Measurements from ENCODE around the gene PLEKHH1.

Gene PLEKHH1

GRCh38 chr14:67524634-67524963, 8.5 kb upstream of the PLEKHH1 start:
- no peaks in the 10 kb centered on the region for H3K36me3 ChIP-seq (ENCODE audit: control insufficient read depth, insufficient read depth, low read length)
- H3K27me3 ChIP-seq (ENCODE audit: control insufficient read depth, insufficient read depth, low read length) = no peaks in the 10 kb centered on the region
- no peak overlapping the region for H3K4me3 ChIP-seq (ENCODE audit: low read length)
- H3K4me1 ChIP-seq (ENCODE audit: control insufficient read depth, insufficient read depth, low read length) = peaks cover 6% of the 10 kb centered on the region
- H3K9ac ChIP-seq (ENCODE audit: low read length) = no peak overlapping the region
- no peaks in the 10 kb centered on the region for H3K9me3 ChIP-seq (ENCODE audit: control insufficient read depth, low read length)

GRCh38 chr14:67525389-67525788, 7.7 kb upstream of the PLEKHH1 start:
- H3K4me3 ChIP-seq (ENCODE audit: low read length) = no peak overlapping the region
- H3K36me3 ChIP-seq (ENCODE audit: control insufficient read depth, insufficient read depth, low read length) = no peaks in the 10 kb centered on the region
- no peaks in the 10 kb centered on the region for H3K9me3 ChIP-seq (ENCODE audit: control insufficient read depth, low read length)
- no peaks in the 10 kb centered on the region for H3K27me3 ChIP-seq (ENCODE audit: control insufficient read depth, insufficient read depth, low read length)
- H3K4me1 ChIP-seq (ENCODE audit: control insufficient read depth, insufficient read depth, low read length) = peaks cover 6% of the 10 kb centered on the region
- H3K9ac ChIP-seq (ENCODE audit: low read length) = no peak overlapping the region

GRCh38 chr14:67526181-67526580, 6.9 kb upstream of the PLEKHH1 start:
- no peaks in the 10 kb centered on the region for H3K36me3 ChIP-seq (ENCODE audit: control insufficient read depth, insufficient read depth, low read length)
- no peaks in the 10 kb centered on the region for H3K27me3 ChIP-seq (ENCODE audit: control insufficient read depth, insufficient read depth, low read length)
- H3K4me3 ChIP-seq (ENCODE audit: low read length) = no peak overlapping the region
- peaks cover 6% of the 10 kb centered on the region for H3K4me1 ChIP-seq (ENCODE audit: control insufficient read depth, insufficient read depth, low read length)
- no peak overlapping the region for H3K9ac ChIP-seq (ENCODE audit: low read length)
- no peaks in the 10 kb centered on the region for H3K9me3 ChIP-seq (ENCODE audit: control insufficient read depth, low read length)

GRCh38 chr14:67526676-67527459, 6.2 kb upstream of the PLEKHH1 start:
- Histone ChIP-seq H3K9ac (ENCODE audit: low read length) (no peak overlapping the region), H3K27me3 (ENCODE audit: control insufficient read depth, insufficient read depth, low read length) (no peaks in the 10 kb centered on the region), H3K36me3 (ENCODE audit: control insufficient read depth, insufficient read depth, low read length) (no peaks in the 10 kb centered on the region), H3K4me1 (ENCODE audit: control insufficient read depth, insufficient read depth, low read length) (peaks cover 6% of the 10 kb centered on the region), H3K4me3 (ENCODE audit: low read length) (no peak overlapping the region), H3K9me3 (ENCODE audit: control insufficient read depth, low read length) (no peaks in the 10 kb centered on the region)

GRCh38 chr14:67527756-67528155, 5.3 kb upstream of the PLEKHH1 start:
- H3K27me3 ChIP-seq (ENCODE audit: control insufficient read depth, insufficient read depth, low read length) = no peaks in the 10 kb centered on the region
- no peak overlapping the region for H3K9ac ChIP-seq (ENCODE audit: low read length)
- peaks cover 12% of the 10 kb centered on the region for H3K4me1 ChIP-seq (ENCODE audit: control insufficient read depth, insufficient read depth, low read length)
- no peak overlapping the region for H3K4me3 ChIP-seq (ENCODE audit: low read length)
- H3K9me3 ChIP-seq (ENCODE audit: control insufficient read depth, low read length) = no peaks in the 10 kb centered on the region
- no peaks in the 10 kb centered on the region for H3K36me3 ChIP-seq (ENCODE audit: control insufficient read depth, insufficient read depth, low read length)

- Histone ChIP-seq H3K9me3 (ENCODE audit: control insufficient read depth, low read length) (no peaks in the 10 kb centered on the region), H3K27me3 (ENCODE audit: control insufficient read depth, insufficient read depth, low read length) (no peaks in the 10 kb centered on the region), H3K4me3 (ENCODE audit: low read length) (no peak overlapping the region), H3K4me1 (ENCODE audit: control insufficient read depth, insufficient read depth, low read length) (peaks cover 12% of the 10 kb centered on the region), H3K9ac (ENCODE audit: low read length) (no peak overlapping the region), H3K36me3 (ENCODE audit: control insufficient read depth, insufficient read depth, low read length) (no peaks in the 10 kb centered on the region)
Measured at GRCh38 chr14:67528276-67528675, 4.8 kb upstream of the PLEKHH1 start.

- no peaks in the 10 kb centered on the region for H3K27me3 ChIP-seq (ENCODE audit: control insufficient read depth, insufficient read depth, low read length)
- no peak overlapping the region for H3K9ac ChIP-seq (ENCODE audit: low read length)
Measured at GRCh38 chr14:67529947-67530935, 2.8 kb upstream of the PLEKHH1 start.

GRCh38 chr14:67532606-67532997, 488 bp upstream of the PLEKHH1 start:
- Histone ChIP-seq H3K4me1 (ENCODE audit: control insufficient read depth, insufficient read depth, low read length) (peaks cover 12% of the 10 kb centered on the region), H3K36me3 (ENCODE audit: control insufficient read depth, insufficient read depth, low read length) (no peaks in the 10 kb centered on the region), H3K9ac (ENCODE audit: low read length) (peak overlapping the region; percentile 70), H3K4me3 (ENCODE audit: low read length) (no peak overlapping the region), H3K9me3 (ENCODE audit: control insufficient read depth, low read length) (no peaks in the 10 kb centered on the region), H3K27me3 (ENCODE audit: control insufficient read depth, insufficient read depth, low read length) (no peaks in the 10 kb centered on the region)

More at GRCh38 chr14:67529947-67530935, 2.8 kb upstream of the PLEKHH1 start:
- Histone ChIP-seq H3K36me3 (ENCODE audit: control insufficient read depth, insufficient read depth, low read length) (no peaks in the 10 kb centered on the region), H3K9me3 (ENCODE audit: control insufficient read depth, low read length) (no peaks in the 10 kb centered on the region), H3K4me3 (ENCODE audit: low read length) (no peak overlapping the region), H3K4me1 (ENCODE audit: control insufficient read depth, insufficient read depth, low read length) (peaks cover 12% of the 10 kb centered on the region)

GRCh38 chr14:67533754-67534085, 630 bp downstream of the PLEKHH1 start:
- peak overlapping the region; percentile 70 for H3K9ac ChIP-seq (ENCODE audit: low read length)
- no peaks in the 10 kb centered on the region for H3K9me3 ChIP-seq (ENCODE audit: control insufficient read depth, low read length)
- H3K36me3 ChIP-seq (ENCODE audit: control insufficient read depth, insufficient read depth, low read length) = no peaks in the 10 kb centered on the region
- peak overlapping the region; percentile 60 for H3K4me3 ChIP-seq (ENCODE audit: low read length)
- H3K27me3 ChIP-seq (ENCODE audit: control insufficient read depth, insufficient read depth, low read length) = no peaks in the 10 kb centered on the region
- H3K4me1 ChIP-seq (ENCODE audit: control insufficient read depth, insufficient read depth, low read length) = peaks cover 12% of the 10 kb centered on the region

GRCh38 chr14:67536087-67536486, 3.0 kb downstream of the PLEKHH1 start:
- H3K9ac ChIP-seq (ENCODE audit: low read length) = no peak overlapping the region
- H3K4me1 ChIP-seq (ENCODE audit: control insufficient read depth, insufficient read depth, low read length) = peaks cover 17% of the 10 kb centered on the region
- no peak overlapping the region for H3K4me3 ChIP-seq (ENCODE audit: low read length)
- H3K27me3 ChIP-seq (ENCODE audit: control insufficient read depth, insufficient read depth, low read length) = no peaks in the 10 kb centered on the region
- H3K36me3 ChIP-seq (ENCODE audit: control insufficient read depth, insufficient read depth, low read length) = no peaks in the 10 kb centered on the region
- no peaks in the 10 kb centered on the region for H3K9me3 ChIP-seq (ENCODE audit: control insufficient read depth, low read length)

GRCh38 chr14:67537736-67538135, 4.6 kb downstream of the PLEKHH1 start:
- Histone ChIP-seq H3K9me3 (ENCODE audit: control insufficient read depth, low read length) (no peaks in the 10 kb centered on the region), H3K4me3 (ENCODE audit: low read length) (no peak overlapping the region), H3K4me1 (ENCODE audit: control insufficient read depth, insufficient read depth, low read length) (peaks cover 14% of the 10 kb centered on the region), H3K9ac (ENCODE audit: low read length) (no peak overlapping the region), H3K36me3 (ENCODE audit: control insufficient read depth, insufficient read depth, low read length) (no peaks in the 10 kb centered on the region), H3K27me3 (ENCODE audit: control insufficient read depth, insufficient read depth, low read length) (no peaks in the 10 kb centered on the region)

GRCh38 chr14:67538501-67538900, 5.4 kb downstream of the PLEKHH1 start:
- no peak overlapping the region for H3K4me3 ChIP-seq (ENCODE audit: low read length)
- no peaks in the 10 kb centered on the region for H3K27me3 ChIP-seq (ENCODE audit: control insufficient read depth, insufficient read depth, low read length)
- no peak overlapping the region for H3K9ac ChIP-seq (ENCODE audit: low read length)
- H3K4me1 ChIP-seq (ENCODE audit: control insufficient read depth, insufficient read depth, low read length) = peaks cover 14% of the 10 kb centered on the region
- H3K36me3 ChIP-seq (ENCODE audit: control insufficient read depth, insufficient read depth, low read length) = no peaks in the 10 kb centered on the region
- no peaks in the 10 kb centered on the region for H3K9me3 ChIP-seq (ENCODE audit: control insufficient read depth, low read length)
